H9 (cell line): ENCODE measurements around the gene MSS51. TPM values are rescaled to one million over a fixed set of nuclear protein-coding genes. Genes with fewer than 3 reads are reported as not detected.

Source experiments
- DNase-seq: peaks from one replicate; pipeline ENCODE4 v3.0.0-alpha.2; 2017
- H2AFZ ChIP-seq: one replicate; pipeline ENCODE4 v1.6.1; 2013; ENCODE audit warnings: mild to moderate bottlenecking, low read length, control low read depth, moderate library complexity
- H2AK5ac ChIP-seq: 2 replicates; pipeline ENCODE4 v1.6.1; 2013; ENCODE audit warnings: low read length, control low read depth, mixed read lengths; ENCODE audit not compliant: insufficient read length
- H2BK120ac ChIP-seq: one replicate; pipeline ENCODE4 v1.6.1; 2013; ENCODE audit warnings: low read depth, mild to moderate bottlenecking, low read length, control low read depth, inconsistent platforms; ENCODE audit not compliant: poor library complexity, severe bottlenecking
- H2BK12ac ChIP-seq: 2 replicates; pipeline ENCODE4 v1.6.1; 2013; ENCODE audit warnings: low read length, control low read depth, mixed read lengths, low read depth; ENCODE audit not compliant: insufficient read length
- H2BK15ac ChIP-seq: 2 replicates; pipeline ENCODE4 v1.6.1; 2013; ENCODE audit warnings: low read depth, low read length, control low read depth
- H2BK20ac ChIP-seq: one replicate; pipeline ENCODE4 v1.6.1; 2013; ENCODE audit warnings: low read depth, mild to moderate bottlenecking, low read length, control low read depth, inconsistent platforms; ENCODE audit not compliant: poor library complexity, severe bottlenecking
- H2BK5ac ChIP-seq: 2 replicates; pipeline ENCODE4 v1.6.1; 2013; ENCODE audit warnings: low read length, control low read depth, mixed read lengths; ENCODE audit not compliant: insufficient read length
- H3K14ac ChIP-seq: 2 replicates; pipeline ENCODE4 v1.6.1; 2013; ENCODE audit warnings: low read length, control low read depth; ENCODE audit not compliant: insufficient read depth
- H3K18ac ChIP-seq: 2 replicates; pipeline ENCODE4 v1.6.1; 2013; ENCODE audit warnings: low read depth, mild to moderate bottlenecking, mixed read lengths, low read length, control low read depth; ENCODE audit not compliant: insufficient read length
- H3K23ac ChIP-seq: 2 replicates; pipeline ENCODE4 v1.6.1; 2013; ENCODE audit warnings: low read length, control low read depth, mixed read lengths, low read depth; ENCODE audit not compliant: insufficient read length
- H3K23me2 ChIP-seq: 2 replicates; pipeline ENCODE4 v1.6.1; 2013; ENCODE audit warnings: low read depth, mild to moderate bottlenecking, mixed read lengths, low read length, control low read depth; ENCODE audit not compliant: insufficient read length, poor library complexity, severe bottlenecking
- H3K27ac ChIP-seq: 2 replicates; pipeline ENCODE4 v1.5.1; 2013; ENCODE audit warnings: low read length, control low read depth, mixed read lengths, low read depth; ENCODE audit not compliant: insufficient read length
- H3K27me3 ChIP-seq: 2 replicates; pipeline ENCODE4 v1.6.1; 2013; ENCODE audit warnings: low read length, control low read depth, inconsistent platforms; ENCODE audit not compliant: insufficient read depth
- H3K4ac ChIP-seq: 2 replicates; pipeline ENCODE4 v1.6.1; 2013; ENCODE audit warnings: low read depth, mild to moderate bottlenecking, control low read depth, inconsistent platforms, low read length, moderate library complexity
- H3K4me1 ChIP-seq: 2 replicates; pipeline ENCODE4 v1.6.1; 2013; ENCODE audit warnings: low read length, control low read depth, inconsistent platforms; ENCODE audit not compliant: insufficient read depth
- H3K4me2 ChIP-seq: 2 replicates; pipeline ENCODE4 v1.6.1; 2013; ENCODE audit warnings: low read length, control low read depth, mixed read lengths; ENCODE audit not compliant: insufficient read length, insufficient read depth
- H3K56ac ChIP-seq: 2 replicates; pipeline ENCODE4 v1.6.1; 2013; ENCODE audit warnings: low read depth, mild to moderate bottlenecking, mixed read lengths, low read length, control low read depth; ENCODE audit not compliant: insufficient read length
- H3K79me1 ChIP-seq: 2 replicates; pipeline ENCODE4 v1.6.1; 2013; ENCODE audit warnings: low read depth, mild to moderate bottlenecking, moderate library complexity, low read length, control low read depth, inconsistent platforms; ENCODE audit not compliant: insufficient read depth, poor library complexity, severe bottlenecking
- H3K79me2 ChIP-seq: 2 replicates; pipeline ENCODE4 v1.6.1; 2013; ENCODE audit warnings: low read length, control low read depth, inconsistent platforms; ENCODE audit not compliant: insufficient read depth
- H3K9ac ChIP-seq: 2 replicates; pipeline ENCODE4 v1.6.1; 2013; ENCODE audit warnings: low read length, control low read depth, mixed read lengths; ENCODE audit not compliant: insufficient read length; ENCODE audit errors: extremely low read depth
- H3K9me3 ChIP-seq: one replicate; pipeline ENCODE4 v1.6.1; 2013; ENCODE audit warnings: low read depth, low read length, inconsistent platforms; ENCODE audit not compliant: control insufficient read depth
- H3T11ph ChIP-seq: one replicate; pipeline ENCODE4 v1.6.1; 2013; ENCODE audit warnings: mild to moderate bottlenecking, low read length, control low read depth, inconsistent platforms
- H4K20me1 ChIP-seq: one replicate; pipeline ENCODE4 v1.6.1; 2013; ENCODE audit not compliant: control insufficient read depth, insufficient read length, insufficient read depth
- H4K5ac ChIP-seq: 2 replicates; pipeline ENCODE4 v1.6.1; 2013; ENCODE audit warnings: low read depth, mild to moderate bottlenecking, mixed read lengths, low read length, control low read depth; ENCODE audit not compliant: insufficient read length
- H4K8ac ChIP-seq: replicated peaks from 2 replicates; pipeline ENCODE4 v1.6.1; 2013; ENCODE audit warnings: low read length, control low read depth, mixed read lengths, low read depth; ENCODE audit not compliant: insufficient read length
- H4K91ac ChIP-seq: 2 replicates; pipeline ENCODE4 v1.6.1; 2013; ENCODE audit warnings: low read depth, mild to moderate bottlenecking, moderate library complexity, mixed read lengths, low read length, control low read depth; ENCODE audit not compliant: insufficient read length
- H3K27ac Mint-ChIP-seq, 3 experiments: 2 replicates in 2 of 3; 3 replicates in 1 of 3; pipeline ENCODE4 v1.8.0; 2020 to 2021; ENCODE audit warnings: mixed read lengths in 3 of 3, mild to moderate bottlenecking in 1 of 3, moderate library complexity in 1 of 3
- H3K27me3 Mint-ChIP-seq: 2 replicates; pipeline ENCODE4 v1.8.0; 2021; ENCODE audit warnings: low read depth, mild to moderate bottlenecking, moderate library complexity, mixed read lengths
- H3K36me3 Mint-ChIP-seq, 3 experiments: 2 replicates in 2 of 3; 3 replicates in 1 of 3; pipeline ENCODE4 v1.8.0; 2020 to 2021; ENCODE audit warnings: low read depth in 3 of 3, mixed read lengths in 3 of 3; ENCODE audit not compliant: insufficient read depth in 1 of 3
- H3K4me1 Mint-ChIP-seq, 2 experiments: 2 replicates each; pipeline ENCODE4 v1.8.0; 2020; ENCODE audit warnings: mixed read lengths in 2 of 2
- H3K4me3 Mint-ChIP-seq, 2 experiments: 2 replicates in 1 of 2; 3 replicates in 1 of 2; pipeline ENCODE4 v1.8.0; 2020 to 2021; ENCODE audit warnings: mild to moderate bottlenecking in 2 of 2, mixed read lengths in 2 of 2, moderate library complexity in 1 of 2
- H3K9me3 Mint-ChIP-seq, 2 experiments: 2 replicates in 1 of 2; 3 replicates in 1 of 2; pipeline ENCODE4 v1.8.0; 2020; ENCODE audit warnings: mild to moderate bottlenecking in 2 of 2, mixed read lengths in 2 of 2, moderate library complexity in 1 of 2
- CTCF ChIP-seq: fragments of 200-600 bp; sonication (generic); conservative IDR thresholded peaks from 3 replicates; pipeline ENCODE4 v1.8.0; 2021; ENCODE audit warnings: antibody characterized with exemption, mild to moderate bottlenecking
- WGBS: extraction: QIAGEN DNeasy Blood & Tissue Kit; methylation state at CpG from one replicate; pipeline ENCODE4 v1.1.7; 2013; ENCODE audit warnings: missing lambda C conversion rate, low lambda C conversion rate, mixed read lengths; ENCODE audit not compliant: insufficient read length; ENCODE audit errors: extremely low coverage; 5-methylcytosine and 5-hydroxymethylcytosine counted together
- total RNA-seq: library from RNA; stranded (reverse); gene quantifications from 2 replicates; pipeline ENCODE4 v1.2.1, GENCODE V29; 2021

MSS51 gene
- total RNA-seq, 1 experiment from 2014 or later, result 1.9 TPM

DNA sequence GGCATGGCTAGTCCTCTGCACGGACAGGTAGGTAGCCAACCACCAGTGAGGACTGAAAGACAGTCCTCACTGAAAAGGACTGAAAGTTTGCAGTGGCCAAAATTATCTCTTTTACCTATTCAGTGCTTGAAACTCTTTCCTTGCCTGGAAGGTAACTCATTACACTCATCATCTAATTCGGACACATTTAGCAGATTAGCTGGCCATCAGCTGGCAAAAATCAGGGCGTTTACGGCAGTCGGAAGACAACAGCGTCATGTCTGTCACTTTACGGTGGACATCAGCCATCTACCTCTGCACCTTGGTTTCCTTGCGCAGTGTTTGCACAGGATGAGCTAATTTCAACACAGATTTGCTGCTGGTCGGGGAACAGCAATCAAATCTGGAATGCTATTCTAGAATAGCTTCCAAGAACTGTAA lies 20.2 kb downstream of the MSS51 start:
- no peak for TF ChIP-seq CTCF
- Mint-ChIP-seq H3K4me1 (peaks cover 25 to 30% of the 10 kb centered on the region in 2 experiments), H3K36me3 (peaks cover 0 to 10% (median 0%) of the 10 kb centered on the region in 3 experiments; a peak in 2 of 7 replicates), H3K27ac (peak overlapping the region; percentile 53 to 92 (median 89); a peak in 5 of 7 replicates), H3K9me3 (no peaks in the 10 kb centered on the region), H3K4me3 (peak overlapping the region; percentile 74 to 89), H3K27me3 (peaks cover 4% of the 10 kb centered on the region; the same call in 1 of the 2 replicates)
- no peaks in the 10 kb centered on the region for H3K9me3 ChIP-seq
- H3K9ac ChIP-seq, result peak overlapping the region; percentile 87
- H2BK5ac ChIP-seq, result no peak overlapping the region
- H4K8ac ChIP-seq, result no peak overlapping the region
- H3K4me1 ChIP-seq, result no peaks in the 10 kb centered on the region
- H4K20me1 ChIP-seq, result no peaks in the 10 kb centered on the region
- peak overlapping the region; percentile 94 for H3K4me2 ChIP-seq
- no peak overlapping the region for H2AFZ ChIP-seq
- H3K27ac ChIP-seq, result peak overlapping the region; percentile 48
- no peaks in the 10 kb centered on the region for H3K27me3 ChIP-seq
- no peak overlapping the region for H2BK120ac ChIP-seq
- no peak overlapping the region for H2BK12ac ChIP-seq
- H2BK20ac ChIP-seq, result no peak overlapping the region
- H3K4ac ChIP-seq, result no peak overlapping the region
- H3K23me2 ChIP-seq, result peaks cover 16% of the 10 kb centered on the region
- H4K5ac ChIP-seq, result peak overlapping the region; percentile 2
- no peaks in the 10 kb centered on the region for H3K79me1 ChIP-seq
- H3T11ph ChIP-seq, result no peak overlapping the region
- no peak overlapping the region for H2AK5ac ChIP-seq
- H3K18ac ChIP-seq, result peak overlapping the region; percentile 98
- peak overlapping the region; percentile 1 for H3K56ac ChIP-seq
- H2BK15ac ChIP-seq, result no peak overlapping the region
- peak overlapping the region; percentile 98; the same call in 1 of the 2 replicates for H3K14ac ChIP-seq
- H3K79me2 ChIP-seq, result peaks cover 6% of the 10 kb centered on the region; the same call in 1 of the 2 replicates
- WGBS, result no CpG with 5 or more reads among the region's 9 CpGs
- H4K91ac ChIP-seq, result peak overlapping the region; percentile 81
- peak; percentile 53 for DNase-seq
- H3K23ac ChIP-seq, result no peak overlapping the region
